NCI-H2227 (cell line): Measurements from ENCODE around the gene DDC.
"Not testable (repeated sequence)": the region's sequence is repeated elsewhere in the genome, so short reads cannot be mapped to it uniquely, and the experiment has no call there.

Source experiments
- DNase-seq: peaks from one replicate; lab custom pipeline; 2025; ENCODE audit not compliant: unreplicated experiment; lab: John Stamatoyannopoulos, UW

Gene DDC

DNA sequence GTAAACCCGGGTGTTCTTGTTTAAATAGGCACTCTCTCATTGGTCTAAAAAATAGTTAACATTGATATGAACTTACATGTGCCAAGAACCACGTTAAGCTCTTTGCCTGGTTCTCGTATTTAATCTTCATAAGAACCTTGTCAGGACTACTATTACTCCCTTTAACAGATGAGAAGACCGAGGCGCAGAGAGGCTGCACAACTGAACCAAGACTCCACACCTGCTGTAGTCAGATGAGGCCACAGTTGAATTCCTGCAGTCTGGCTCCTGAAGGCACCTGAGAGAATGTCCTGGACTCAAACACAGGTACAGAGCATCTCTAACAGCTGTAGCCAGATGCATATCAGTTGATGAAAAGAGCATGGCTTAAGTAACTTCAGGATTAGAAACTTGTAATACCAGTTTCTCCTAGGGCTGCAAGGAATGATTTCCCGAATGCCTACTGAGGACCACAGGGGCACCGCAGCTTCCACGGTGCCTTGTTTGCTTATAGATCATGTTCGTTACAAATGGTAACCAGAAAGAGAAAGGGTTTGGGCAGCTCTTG, 9.5 kb downstream of the DDC start:
- no peak for DNase-seq

DNA sequence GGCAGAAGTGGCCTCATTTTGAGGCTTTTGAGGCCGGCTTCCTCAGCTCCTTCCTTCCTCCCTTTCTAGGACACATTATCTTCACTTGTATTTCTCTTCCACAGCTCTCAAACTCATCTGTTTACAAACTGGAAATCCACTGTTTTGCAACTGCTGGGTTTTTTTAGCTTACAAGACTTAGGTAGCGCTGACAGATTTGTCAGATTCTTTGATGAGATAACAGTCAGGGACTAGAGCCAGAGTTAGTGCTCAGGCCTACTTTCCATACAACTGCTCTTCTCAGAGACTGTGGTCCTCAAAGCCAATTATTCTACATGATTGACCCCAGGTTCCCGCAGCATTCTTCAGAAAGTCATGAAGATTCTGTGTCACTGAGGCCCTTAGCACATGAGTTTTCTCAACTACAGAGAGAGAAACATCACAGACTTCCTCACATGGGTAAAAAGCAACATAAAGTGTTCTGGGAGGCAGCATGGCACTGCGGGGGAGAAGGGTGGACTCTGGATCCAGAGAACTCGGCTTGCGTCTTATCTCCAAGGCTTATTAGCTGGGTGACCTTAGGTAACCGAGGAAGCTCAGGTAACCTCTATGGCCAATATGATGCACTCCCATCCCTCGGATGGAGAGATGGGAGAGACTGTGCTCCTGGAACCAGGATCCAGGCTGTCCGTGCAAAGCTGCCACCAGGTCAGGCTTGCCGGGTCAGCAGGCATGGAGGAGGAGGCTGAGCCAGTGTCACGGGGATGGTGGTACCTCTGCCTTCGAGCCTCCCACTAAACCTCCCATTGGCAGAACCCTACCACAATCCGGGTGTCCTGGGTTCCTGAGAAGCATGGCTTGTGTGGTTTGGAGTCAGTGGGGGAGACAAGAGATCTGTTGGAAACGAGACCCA, 10.5 kb downstream of the DDC start:
- DNase-seq, result no peak

DNA sequence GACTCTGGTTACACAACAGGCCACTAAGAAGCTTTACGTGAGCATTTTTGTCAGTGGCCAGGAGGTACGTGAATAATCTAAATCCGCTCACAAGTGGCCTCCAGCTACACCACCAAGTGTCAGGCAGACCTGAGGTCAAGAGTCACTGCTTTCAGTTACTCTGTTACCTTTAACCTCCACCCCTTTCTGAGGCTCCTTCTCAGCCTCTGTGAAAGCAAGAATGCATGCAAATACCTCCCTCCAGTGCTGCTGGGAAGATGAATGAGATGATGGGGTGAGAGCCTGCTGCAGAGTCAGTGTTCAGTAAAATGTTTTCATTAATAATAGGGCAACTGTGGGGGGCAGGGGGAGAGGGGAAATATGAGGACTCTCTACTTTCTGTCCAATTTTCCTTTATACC, 11.2 kb downstream of the DDC start:
- DNase-seq, result no peak

DNA sequence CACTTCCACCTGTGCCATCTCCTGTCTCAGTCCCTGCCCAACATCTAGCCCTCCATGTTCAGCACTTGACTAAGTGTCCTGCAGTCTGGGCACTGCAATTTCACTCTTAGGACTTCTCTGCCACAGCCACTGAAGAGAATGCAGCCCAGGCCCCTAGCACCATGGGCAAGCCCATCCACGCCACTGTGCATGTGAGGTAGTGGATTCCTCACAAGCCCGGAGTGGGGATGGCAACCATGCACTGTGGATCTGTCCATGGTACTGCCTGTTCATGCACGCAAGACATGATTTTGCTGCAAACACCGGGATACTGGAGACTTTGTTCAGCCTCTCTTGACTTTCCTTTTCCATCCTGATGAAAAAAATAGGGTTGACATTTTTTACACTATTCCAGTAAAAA, 12.3 kb downstream of the DDC start:
- no peak for DNase-seq

DNA sequence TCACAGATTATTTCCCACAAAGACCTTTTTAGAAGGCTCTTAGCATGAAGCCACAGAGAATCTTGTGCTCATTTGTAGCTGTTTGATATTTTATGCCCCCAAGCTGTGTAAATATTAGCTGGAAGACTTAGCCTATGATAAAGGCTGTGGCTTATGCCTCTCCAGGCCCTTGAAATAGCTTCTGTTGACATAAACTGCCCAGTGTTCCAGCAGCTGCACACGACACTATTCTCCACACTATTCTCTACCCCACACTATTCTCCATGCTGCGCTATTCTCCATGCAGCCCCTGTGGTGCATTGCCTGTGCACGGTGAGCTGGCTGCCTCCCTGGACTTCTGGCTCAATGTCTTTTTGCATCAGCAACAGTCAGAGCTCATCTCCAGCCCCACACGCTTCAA, 13.1 kb downstream of the DDC start:
- DNase-seq, result peak; percentile 16

DNA sequence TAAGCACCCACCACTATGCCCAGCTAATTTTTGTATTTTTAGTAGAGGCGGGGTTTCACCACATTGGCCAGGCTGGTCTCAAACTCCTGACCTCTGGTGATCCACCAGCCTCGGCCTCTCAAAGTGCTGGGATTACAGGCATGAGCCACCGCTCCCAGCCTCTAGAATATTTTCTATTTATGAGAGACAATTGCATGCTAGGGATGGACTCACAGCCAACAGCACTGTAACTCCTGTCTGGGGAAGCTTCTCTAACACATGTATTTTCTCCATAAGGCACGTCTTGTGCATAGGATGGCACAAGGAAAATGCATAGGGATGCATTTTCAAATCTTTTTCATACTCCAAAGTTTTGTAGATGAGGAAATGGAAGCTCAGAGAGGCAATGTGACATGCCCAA, 19.6 kb downstream of the DDC start:
- DNase-seq, result not testable (repeated sequence)

DNA sequence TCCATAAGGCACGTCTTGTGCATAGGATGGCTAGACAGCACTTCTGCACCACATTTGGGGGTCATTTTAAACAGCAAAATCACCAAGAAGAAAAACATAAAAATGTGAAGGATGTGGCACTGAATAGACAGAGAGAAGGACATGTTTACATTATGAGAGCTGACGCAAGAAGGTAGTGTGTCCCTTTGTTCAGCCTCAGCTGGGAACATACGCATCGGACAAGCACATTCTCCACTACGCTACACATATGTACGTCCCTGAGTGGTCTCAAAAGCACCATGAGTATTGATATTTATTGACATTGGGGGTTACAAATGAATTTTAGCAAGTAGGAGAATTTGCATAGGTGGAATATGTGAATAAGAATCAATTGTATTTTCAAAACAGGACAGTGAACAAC, 20.2 kb downstream of the DDC start:
- no peak for DNase-seq

DNA sequence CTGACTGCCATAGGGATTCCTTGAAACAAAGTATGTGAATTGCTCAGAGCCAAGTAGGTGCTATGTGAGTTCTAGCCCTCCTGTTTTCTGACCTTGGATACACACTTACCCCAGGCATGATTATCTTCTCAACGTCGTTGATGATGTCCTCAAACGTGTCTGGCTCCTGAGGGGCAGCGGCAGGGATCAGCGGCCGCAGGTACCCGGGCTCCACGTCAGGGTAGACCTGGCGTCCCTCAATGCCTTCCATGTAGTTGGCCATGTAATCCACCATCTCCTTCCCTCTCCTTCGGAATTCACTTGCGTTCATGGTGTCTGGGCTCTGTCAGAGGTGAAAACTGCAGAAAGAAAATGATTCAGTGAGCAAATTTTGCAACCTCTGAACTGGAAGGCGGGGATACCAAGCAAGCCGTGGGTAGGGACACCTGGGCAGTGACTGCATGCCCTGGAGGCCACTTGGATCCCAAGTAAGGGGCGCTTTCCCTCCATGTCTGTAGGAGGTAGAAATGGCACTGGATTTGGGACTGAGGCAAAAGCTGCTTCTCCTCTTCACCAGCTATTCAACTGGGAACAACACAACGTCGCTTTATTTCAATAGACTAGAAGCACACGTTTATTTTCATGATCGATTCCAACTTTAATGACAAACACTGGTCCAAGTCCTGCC, 21.3 kb downstream of the DDC start:
- DNase-seq, result no peak

DNA sequence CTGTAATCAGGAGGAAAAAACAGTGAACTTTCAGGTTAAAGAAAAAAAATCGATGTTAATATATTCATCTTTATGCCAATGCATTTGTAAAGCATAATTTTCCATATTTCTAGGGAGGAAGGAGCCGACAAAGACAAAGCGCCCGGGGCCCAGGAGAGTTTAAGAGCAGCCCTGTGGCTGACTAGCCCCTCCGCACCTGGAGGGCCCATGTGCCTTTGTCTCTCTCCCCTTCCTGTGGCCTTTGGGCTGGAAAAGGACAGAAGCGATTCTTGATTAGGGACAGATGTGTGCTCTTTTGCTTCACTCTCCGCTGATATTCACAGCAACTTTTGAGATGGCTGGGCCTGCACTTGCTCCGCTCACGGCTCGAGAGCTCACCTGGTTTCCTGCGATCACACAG, 23.1 kb downstream of the DDC start:
- DNase-seq, result no peak

DNA sequence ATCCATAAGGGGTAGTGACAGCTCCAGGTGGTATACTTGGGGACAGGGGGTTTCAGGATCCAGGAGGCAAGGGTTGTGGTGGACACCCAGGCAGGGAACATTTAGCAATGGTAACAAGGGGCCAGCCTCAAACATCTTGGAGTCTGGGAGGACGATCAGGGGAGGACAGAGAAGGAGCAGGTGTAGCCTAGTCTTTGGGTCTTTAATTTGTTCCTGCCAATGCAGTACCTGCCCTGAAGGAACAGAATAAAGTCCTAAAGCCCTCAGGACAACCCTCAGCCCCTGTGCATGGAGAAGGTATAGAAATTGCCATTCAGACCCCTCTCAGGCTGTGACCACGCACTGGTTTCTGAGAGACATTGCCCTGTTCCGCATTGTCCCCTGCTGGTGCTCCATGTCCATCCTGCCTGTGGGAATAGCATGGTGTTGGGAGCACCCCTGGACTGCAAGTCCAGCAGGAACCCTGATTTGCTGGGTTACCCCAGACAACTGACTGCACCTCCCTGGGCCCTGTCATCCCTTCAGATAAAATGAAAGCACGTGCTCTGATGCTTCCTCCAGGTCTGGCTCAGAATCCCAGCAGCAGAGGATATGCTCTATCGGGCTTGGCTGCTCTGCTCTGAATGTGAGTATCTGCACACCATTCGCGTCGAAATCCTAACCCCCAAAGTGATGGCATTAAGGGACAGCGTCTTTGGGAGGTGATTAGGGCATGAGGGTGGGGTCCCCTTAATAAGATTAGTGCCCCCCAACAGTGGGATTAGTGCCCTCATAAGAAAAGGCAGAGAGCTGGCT, 24.2 kb downstream of the DDC start:
- no peak for DNase-seq

DNA sequence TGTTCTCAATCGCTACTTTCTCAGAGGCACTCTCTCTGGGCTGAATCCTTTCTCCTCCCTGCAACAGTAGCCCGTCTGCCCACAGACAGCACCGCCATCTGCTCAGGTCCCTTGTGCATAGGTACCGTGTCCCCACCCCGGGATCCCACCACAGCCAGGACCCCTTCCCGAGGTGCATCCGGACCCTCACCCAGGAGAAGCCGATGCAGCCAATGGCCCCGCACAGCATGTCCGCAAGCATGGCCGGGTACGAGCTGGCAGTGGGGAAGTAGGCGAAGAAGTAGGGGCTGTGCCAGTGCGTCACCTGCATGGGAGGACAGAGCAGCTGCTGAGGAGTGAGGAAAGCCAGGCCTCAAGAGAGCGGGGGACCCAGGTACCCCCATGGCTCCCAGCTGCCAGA, 25.5 kb downstream of the DDC start:
- no peak for DNase-seq

DNA sequence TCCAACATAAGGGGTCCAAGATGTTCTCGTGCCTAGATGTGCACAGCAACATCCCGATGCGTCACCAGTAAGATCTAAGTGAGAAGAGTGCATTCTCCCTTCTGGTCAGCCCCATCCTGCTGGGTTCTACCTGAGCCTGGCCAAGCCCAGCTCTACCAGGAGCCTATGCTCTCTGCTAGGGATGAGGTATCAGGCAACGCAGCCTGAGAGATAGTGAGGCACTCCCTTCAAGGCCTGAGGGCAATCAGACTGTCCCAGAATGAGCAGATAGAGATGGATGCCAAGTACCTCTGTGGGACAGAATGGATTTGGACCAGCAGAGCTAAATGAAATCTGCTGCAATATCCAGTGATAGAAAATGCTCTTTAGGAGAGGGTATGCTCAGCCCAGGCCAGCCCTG, 26.7 kb downstream of the DDC start:
- no peak for DNase-seq

DNA sequence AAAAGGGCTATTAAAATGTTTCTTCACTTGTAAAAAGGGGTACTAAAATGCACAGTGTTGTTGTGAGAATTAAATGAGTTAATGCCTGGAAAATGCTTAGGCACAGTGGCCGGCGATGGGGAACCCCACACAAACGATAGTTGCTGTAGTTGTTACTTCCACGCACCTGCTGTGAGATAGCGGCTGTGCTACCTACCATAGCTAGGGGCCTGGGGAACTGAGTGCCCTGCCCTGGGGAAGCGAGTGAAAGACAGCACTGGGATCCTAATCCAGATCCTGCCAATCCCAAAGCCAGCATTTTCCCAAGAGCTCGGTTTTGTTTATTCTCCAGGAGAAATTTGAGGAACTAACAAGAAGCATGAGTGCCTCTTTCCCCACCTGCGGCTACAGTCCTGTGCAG, 27.8 kb downstream of the DDC start:
- DNase-seq, result no peak

DNA sequence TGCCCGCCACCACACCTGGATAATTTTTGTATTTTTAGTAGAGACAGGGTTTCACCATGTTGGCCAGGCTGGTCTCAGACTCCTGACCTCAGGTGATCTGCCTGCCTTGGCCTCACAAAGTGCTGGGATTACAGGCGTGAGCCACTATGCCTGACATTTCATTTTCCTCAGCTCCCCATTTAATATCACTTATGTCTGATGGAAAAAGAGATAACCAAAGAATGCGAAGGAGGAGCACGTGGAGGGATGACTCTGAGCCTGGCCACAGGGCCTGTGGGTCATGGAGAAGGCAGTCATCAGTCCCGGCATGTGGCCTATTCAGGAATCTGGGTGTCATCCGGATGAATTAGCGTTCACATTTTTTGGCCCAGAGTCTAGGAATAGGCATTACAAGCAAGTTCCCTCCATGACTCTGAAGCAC, 29.9 kb downstream of the DDC start:
- not testable (repeated sequence) for DNase-seq

DNA sequence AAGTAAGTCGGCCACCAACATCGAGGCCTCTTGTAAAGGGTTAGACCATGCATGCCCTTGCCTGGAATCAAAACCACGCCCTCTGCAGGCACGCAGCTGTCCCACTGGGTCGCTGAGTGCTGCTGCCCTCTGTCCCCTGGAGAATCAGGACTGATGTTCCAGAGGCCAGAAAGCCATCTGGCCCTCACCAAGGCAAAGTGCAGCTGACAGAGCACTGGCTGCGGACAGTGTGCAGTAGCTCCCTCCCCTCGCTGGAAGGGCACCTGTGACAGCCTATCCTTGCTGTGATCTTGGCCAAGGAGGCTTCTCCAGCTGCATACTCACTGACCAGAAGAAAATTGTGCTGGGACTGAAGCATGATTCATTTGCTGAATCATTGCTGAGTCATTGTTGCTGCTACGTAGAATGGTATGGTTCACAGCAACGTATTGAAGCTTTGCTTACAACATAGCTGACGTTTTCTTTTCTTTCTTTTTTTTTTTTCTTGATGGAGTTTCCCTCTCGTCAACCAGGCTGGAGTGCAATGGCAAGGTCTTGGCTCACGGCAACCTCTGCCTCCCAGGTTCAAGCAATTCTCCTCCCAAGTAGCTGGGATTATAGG, 30.4 kb downstream of the DDC start:
- DNase-seq, result no peak

DNA sequence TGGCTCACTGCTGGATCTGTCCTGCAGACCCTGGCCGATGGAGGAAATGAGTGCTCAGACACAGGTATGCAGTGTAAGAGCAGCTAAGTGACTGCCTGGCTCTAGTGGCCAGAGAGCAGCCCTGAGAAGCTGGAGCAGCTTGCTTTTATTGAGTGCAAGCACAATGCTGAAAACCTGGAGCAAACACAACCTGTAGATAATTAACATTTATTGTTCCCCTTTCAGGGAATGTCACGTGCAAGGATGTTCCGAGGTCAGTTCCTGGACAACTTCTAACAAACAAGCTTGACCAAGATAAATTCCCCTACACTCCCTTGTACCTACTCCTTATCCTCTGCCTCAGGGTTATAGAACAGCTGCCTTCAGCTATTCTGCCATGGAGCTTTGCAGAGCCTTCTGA, 31.3 kb downstream of the DDC start:
- DNase-seq, result no peak

DNA sequence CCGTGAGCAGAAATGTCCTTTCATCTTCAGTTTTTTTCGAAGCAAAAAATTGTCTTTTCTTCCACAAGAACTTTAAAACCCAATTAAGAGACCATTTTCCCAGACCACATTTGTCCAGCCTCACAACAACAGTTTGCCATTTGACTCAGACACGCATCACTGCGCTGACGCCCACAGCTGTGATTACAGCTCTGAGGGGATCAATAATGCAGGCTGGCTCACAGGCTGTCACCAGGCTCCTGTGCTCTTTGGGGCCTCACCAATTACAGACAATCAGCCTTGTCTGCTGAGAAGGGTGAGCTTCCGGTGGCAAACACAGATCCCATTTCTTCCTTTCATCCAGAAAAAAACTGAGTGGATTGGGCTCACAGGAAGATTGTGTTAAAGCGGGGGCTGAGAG, 33.3 kb downstream of the DDC start:
- DNase-seq, result peak; percentile 89

DNA sequence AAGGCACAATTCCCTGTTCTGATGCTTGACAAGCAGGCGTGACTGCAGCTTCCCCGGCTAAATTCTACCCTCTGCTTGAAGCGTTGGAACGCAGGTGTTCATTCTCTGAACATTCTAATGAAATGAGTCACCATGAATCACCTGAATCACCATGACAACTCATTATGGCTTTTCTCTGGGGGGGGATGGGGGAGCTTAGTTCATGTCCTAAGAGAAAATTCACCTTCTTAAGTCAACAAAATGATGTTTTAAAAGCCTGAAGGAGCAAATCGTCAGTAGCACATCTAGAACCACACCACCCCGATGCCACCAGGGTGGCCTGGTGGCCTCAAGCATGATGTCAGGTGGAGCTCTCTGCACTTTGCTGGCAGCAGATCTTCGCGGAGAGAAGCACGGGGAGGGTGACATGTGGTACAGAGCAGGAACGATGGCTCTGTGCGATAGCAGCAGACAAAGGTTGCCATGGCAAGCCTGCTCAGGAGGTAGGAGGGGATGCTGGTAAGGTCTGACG, 33.7 kb downstream of the DDC start:
- DNase-seq, result peak; percentile 89

DNA sequence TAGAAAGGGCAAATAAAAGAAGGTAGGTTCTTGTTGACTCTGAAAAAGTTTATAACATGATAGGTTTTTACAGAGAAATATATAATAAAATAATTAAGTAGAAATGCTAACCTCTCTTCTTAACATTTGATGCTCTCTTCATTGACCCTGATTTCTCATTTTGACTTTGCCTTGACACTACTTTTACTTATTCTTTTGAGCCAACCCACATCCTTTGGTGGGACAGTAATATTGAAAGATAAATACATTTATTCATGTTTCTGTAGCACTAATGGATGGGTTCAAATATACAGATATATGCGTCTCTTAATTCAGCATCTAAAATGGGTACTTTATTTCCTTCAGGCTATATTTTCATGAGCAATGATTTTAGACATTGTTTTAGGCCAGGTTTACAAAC, 34.4 kb downstream of the DDC start:
- DNase-seq, result no peak

DNA sequence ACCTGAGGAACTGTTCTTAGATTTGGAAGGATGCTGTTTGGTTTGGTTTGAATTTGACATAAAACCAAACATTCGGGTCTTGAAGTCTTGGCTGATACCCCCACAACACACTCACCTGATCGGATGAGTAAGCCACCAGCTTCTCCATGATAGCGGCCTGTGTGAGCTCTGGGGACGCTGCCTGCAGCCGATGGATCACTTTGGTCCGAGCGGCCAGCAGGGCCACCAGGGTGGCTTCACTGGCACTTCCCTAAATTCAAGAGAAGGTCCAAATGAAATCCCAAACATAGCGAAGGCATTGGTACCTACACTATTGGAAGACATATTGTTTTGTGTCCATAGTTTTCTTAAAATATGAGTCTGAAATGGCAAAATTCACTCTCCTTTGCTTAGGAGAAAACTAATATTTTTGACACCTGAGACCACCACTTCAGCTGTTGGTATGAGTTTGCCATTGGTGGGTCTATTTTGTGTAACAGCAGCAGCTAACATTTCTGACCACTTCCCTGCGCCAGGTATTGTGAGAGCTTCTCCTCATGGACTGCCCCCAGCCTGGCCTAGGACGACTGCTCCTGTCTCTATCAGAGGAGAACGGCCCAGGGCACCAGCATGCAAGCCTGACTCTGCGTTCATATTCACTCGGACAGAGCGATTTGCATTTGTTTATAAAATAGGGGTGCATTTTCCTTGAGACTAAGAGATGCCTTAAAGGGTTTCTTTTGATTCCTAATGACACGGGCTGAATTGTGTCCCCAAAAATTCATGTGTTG, 35.9 kb downstream of the DDC start:
- no peak for DNase-seq
